ENCODE measurements around the gene OPALIN.
A peak's percentile ranks its signal among the peaks of the same experiment; 100 is the strongest.

OPALIN gene

GRCh38 chr10:96374639-96374984 is 15.8 kb upstream of the OPALIN start:
- DNase-seq (ENCODE audit: low read depth in 2 of 2, low spot score in 1 of 2), result no peak

GRCh38 chr10:96374004-96374403 is 15.2 kb upstream of the OPALIN start:
- DNase-seq (ENCODE audit: low read depth in 2 of 2, low spot score in 1 of 2), result no peak

- no peak for DNase-seq (ENCODE audit: low read depth in 2 of 2, low spot score in 1 of 2)
Observed at GRCh38 chr10:96371356-96371755, 12.6 kb upstream of the OPALIN start.

DNA sequence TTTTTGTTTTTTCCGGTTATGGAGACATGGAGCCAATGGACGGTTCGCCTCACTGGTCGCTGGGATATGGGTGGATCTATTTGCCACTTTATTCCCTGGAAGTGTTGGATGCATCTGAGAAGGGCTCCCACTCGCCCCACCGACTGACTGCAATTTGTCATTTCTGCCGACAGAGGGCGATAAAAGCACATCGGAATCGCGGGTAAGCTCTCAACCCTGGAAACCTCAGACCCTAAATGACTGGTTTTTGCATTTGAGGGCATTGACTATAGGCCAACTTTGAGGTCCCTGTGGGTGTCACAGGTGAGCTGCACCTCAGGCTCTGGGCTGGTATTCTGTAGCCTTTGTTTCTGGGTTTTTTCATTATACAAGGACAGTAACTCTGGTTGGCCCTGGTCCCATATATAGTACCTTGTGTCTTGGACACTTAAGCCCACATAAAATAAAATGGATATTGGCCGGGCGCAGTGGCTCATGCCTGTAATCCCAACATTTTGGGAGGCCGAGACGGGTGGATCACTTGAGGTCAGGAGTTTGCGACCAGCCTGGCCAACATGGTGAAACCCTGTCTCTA is 11.9 kb upstream of the OPALIN start:
- peak in 1 of 2 donors; percentile 23 for DNase-seq (ENCODE audit: low read depth in 2 of 2, low spot score in 1 of 2)

DNA sequence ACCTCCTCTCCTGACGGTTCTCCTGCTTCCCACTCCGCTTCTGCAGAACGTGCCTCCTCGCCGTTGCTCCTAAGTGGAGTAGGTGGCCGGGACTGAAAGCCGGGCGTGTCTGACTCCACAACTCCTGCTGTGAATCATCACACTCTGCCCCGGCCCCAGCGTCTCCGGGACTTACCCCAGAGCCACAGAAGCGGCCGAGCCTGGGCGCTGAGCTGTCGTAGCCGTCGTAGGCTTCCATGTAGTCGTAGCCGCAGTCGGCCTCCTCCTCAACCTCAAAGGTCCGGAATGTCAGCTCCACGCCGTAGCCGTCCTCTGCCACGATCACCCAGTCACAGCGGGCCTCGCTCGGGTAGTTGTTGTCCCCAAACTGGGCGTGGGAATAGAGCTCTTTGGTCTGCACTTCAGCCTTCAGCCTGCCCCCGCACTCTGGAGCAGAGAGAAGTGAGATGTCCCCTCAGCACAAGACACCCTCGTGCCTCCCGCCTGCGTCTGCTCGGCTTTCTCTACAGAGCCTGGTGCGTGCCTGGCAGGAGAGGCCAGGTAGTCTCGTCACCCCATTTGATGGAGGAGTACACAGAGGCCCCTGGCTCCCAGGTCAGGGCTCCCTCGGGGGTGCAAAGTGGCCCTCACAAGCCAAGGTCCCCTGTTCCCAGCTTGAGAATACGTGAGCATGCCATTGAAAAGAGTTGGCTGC is 11.2 kb upstream of the OPALIN start:
- no peak for DNase-seq (ENCODE audit: low read depth in 2 of 2, low spot score in 1 of 2)

DNA sequence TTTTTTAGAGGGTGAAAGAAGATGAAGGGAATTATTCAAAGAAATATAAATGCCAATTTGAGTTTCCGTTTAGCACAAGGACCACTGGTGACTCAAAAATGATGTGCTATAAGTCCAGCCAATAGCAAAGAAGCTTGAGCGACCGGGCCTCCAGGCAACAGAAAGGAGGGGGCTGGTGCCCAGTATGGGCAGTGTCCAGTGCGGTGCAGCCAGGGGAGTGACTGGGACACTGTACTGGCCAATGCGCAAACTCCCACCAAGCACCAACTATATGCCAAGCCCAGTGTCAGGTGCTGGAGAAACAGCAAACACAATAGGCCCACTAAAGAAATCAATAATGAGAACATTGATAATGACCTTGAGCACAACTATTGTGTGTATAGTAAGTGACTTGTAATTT is 10.2 kb upstream of the OPALIN start:
- no peak for DNase-seq (ENCODE audit: low read depth in 2 of 2, low spot score in 1 of 2)

DNA sequence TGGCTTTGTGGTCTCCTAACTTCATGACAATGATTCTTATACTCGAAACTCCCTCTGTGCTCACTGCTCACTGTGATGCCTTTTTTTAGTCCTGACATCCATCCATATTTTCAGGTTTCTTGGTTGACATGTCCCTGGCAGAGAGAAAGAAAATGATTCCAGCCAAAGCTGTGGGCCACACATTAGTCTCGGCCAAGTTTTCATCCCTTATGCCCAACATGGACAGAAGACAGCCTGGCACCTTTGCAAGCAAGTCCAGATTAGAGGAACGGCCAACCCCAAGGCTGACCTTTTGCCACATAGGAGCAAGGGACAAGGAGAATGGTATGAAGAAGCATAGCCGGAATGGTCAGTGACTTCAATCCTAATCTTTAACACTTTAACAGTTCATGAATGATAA is 8.7 kb upstream of the OPALIN start:
- no peak for DNase-seq (ENCODE audit: low read depth in 2 of 2, low spot score in 1 of 2)

- no peak for DNase-seq (ENCODE audit: low read depth in 2 of 2, low spot score in 1 of 2)
Observed at GRCh38 chr10:96366508-96366907, 7.7 kb upstream of the OPALIN start.

GRCh38 chr10:96365571-96365970 is 6.8 kb upstream of the OPALIN start:
- no peak for DNase-seq (ENCODE audit: low read depth in 2 of 2, low spot score in 1 of 2)

DNA sequence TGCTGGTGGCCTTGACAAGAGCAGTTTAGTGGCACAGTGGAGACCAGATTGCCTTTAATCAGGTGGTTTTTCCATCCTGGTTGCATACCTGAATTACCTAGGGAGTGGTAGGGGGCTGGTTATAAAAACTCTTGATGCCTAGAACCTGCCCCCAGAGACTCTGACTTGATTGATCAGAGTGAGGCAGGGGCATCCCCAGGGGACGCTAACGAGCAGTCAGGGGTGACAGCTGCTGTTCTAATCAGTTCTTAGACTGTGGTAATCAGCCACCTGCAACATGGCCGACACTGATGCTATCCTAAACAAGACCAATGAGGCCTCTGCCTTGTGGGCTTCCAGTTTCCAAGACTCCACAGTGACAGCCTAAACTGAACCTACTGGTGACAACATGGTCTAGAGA is 2.0 kb upstream of the OPALIN start:
- no peak for DNase-seq (ENCODE audit: low read depth in 2 of 2, low spot score in 1 of 2)

- no peak for DNase-seq (ENCODE audit: low read depth in 2 of 2, low spot score in 1 of 2)
Observed at GRCh38 chr10:96360331-96360730, 1.5 kb upstream of the OPALIN start.

- no peak for DNase-seq (ENCODE audit: low read depth in 2 of 2, low spot score in 1 of 2)
Observed at GRCh38 chr10:96359616-96360015, 814 bp upstream of the OPALIN start.

DNA sequence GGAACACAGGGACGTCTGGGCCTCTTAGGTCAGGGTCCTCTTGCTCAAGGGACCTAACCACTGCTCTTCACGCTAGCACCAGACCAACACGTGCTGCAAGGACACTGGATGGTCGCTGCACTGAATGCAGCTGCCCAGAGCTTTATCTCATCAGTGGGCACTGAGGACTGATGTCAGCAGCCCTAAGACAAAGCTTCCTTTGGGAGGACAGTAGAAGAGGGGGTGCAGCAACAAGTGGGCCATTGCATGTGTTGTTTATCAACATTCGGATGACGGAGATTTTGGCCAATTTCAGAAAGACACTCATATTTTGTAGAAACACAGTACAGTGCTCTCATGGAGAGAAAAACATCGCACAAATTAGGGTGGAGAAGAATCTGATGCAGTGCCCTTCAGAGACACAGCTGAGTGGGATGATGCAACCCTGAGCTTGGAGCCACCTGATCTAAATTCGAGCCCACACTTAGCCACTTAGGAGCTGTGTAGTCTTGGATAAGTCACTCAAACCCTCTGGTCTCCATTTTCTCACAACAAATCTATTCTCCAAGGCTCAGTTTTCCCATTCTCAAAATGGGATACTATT is 1.7 kb downstream of the OPALIN start:
- no peak for DNase-seq (ENCODE audit: low read depth in 2 of 2, low spot score in 1 of 2)

- DNase-seq (ENCODE audit: low read depth in 2 of 2, low spot score in 1 of 2), result no peak
Observed at GRCh38 chr10:96352582-96352981, 6.2 kb downstream of the OPALIN start.

- DNase-seq (ENCODE audit: low read depth in 2 of 2, low spot score in 1 of 2), result no peak
Observed at GRCh38 chr10:96352027-96352426, 6.8 kb downstream of the OPALIN start.

DNA sequence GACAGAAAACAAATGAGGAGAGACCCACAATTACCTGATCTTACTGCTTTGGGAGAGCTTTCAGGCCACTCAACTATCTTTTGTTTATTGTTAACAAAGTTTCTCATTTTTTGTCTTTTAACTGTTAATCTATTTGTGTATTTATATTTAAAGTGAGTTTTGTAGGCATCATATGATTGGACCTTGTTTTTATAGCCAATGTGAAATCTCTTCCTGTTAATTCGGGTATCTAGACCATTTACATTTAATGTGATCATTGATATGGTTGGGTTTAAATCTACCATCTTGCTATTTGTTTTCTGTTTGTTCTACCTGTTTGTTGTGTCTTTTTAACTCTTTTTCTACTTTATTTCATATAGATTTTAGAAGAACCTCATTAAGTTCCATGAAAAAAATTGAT is 12.5 kb downstream of the OPALIN start:
- DNase-seq (ENCODE audit: low read depth in 2 of 2, low spot score in 1 of 2), result no peak

DNA sequence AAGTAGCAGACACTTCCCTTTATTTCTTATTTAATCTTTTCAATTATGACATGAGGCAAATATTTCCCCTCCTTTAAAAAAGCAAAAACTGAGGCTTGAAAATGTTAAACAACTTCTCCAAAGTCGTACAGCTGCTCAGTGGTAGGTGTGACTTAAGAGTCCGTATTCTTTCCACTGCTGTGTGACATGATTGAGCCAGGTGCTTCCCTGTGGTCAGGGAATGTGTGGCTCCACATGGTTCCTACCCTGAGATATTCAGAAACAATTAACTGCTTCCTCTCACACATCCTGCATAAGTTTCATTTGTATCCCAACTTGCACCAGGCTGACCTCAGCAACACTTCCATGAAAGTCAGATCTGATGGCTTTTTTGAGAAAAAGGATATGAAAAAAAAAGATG is 13.6 kb downstream of the OPALIN start:
- DNase-seq (ENCODE audit: low read depth in 2 of 2, low spot score in 1 of 2), result no peak

DNA sequence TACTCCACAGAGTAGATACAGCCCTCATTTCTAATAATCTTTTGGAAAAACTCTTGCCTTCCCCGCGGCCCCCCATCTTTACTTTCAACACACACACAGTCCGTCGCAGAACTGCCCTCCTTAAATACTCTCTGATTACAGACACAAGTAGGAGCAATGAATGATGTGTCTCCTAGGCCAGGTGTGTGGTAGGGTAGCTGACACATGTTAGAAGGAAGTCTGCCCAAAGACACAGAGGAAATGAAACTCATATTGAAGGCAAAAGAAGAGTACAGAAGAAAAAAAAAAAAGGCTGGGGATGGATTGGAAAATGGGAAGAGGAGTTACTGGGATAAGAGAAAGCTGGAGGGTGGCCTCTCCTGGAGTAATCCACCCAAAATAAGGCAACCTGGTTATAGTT is 14.6 kb downstream of the OPALIN start:
- DNase-seq (ENCODE audit: low read depth in 2 of 2, low spot score in 1 of 2), result no peak

DNA sequence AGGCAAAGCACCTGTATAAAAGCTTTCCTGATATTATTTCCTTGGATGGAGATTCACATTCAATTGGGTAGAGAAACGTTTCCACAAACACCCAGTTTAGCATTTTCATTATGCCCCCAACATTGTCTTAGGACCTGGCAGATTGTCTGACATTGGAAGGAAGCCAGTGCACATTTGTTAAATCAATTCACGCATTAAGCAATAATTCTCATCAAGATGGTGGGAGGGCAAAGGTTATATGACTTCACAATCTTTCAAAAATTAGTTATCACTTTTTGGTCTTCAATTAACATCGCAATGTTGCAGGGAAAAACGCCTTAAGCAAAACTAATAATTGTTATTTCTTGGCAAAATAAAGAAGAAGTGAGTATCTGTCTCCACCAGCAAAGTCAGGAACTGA is 16.4 kb downstream of the OPALIN start:
- DNase-seq (ENCODE audit: low read depth in 2 of 2, low spot score in 1 of 2), result no peak

GRCh38 chr10:96341219-96342182 is 17.3 kb downstream of the OPALIN start:
- no peak for DNase-seq (ENCODE audit: low read depth in 2 of 2, low spot score in 1 of 2)

DNA sequence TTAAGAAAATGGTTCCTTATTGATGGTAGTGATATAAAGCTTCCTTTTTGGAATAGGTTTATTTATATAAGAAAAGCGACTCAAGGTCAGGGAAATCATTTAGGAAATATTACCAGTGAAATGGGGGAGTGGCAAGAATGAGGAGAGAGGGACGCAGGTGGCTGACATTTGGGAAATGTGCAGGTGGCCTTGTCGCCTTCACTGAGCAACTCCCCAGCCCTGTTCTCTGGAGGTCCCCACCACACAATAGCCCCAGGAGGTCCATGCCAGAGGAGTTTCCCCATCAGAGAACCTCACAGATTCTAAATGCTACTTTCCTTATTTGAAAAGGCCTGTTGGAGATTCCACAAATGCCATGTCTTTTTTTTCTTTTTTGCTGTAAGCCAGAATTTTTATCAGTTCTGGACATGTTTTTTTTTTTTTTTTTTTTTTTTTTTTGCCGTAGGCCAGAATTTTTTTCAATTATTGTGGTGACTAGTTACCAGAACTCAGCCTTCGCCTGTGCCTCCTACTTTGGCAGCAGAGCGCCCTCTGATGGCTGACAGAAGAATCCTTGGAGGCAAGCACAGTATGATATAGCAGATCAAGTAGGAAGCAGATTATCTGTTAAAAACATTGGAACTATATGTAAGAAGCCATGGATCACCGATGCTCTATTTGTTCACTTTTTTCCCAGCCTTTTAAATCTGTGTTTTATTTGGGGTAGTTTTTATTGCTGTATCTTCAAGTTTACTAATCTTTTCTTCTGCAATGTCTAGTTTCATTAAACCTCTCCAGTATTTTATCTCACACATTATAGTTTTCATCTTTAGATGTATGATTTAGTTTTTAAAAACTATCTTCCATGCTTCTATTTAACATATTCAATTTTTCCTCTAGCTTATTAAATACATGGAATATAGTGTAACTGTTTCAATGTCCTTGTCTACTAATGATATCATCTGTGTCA is 18.6 kb downstream of the OPALIN start:
- DNase-seq (ENCODE audit: low read depth in 2 of 2, low spot score in 1 of 2), result peak in 1 of 2 donors; percentile 27
